Fibroblast of lung (primary cell): Measurements from ENCODE around the gene PHEX. TPM values are rescaled to one million over a fixed set of nuclear protein-coding genes. Genes with fewer than 3 reads are reported as not detected.

Source experiments
- DNase-seq, 2 donors: peaks; one replicate each; pipeline versions ENCODE4 v3.0.0 to v3.0.0-alpha.2; 2010; ENCODE audit warnings: low read depth in 2 of 2
- H2AFZ ChIP-seq: 2 replicates; pipeline ENCODE4 v1.5.1; 2012; ENCODE audit warnings: low read length, control low read depth, inconsistent platforms
- H3K27ac ChIP-seq: 2 replicates; pipeline ENCODE4 v1.5.1; 2011; ENCODE audit warnings: low read length, control low read depth; ENCODE audit not compliant: insufficient read depth
- H3K27me3 ChIP-seq: 2 replicates; pipeline ENCODE4 v1.5.1; 2011; ENCODE audit warnings: mild to moderate bottlenecking, low read length; ENCODE audit not compliant: control insufficient read depth, insufficient read depth
- H3K36me3 ChIP-seq: 2 replicates; pipeline ENCODE4 v1.5.1; 2011; ENCODE audit warnings: low read length; ENCODE audit not compliant: control insufficient read depth, insufficient read depth
- H3K4me1 ChIP-seq: 2 replicates; pipeline ENCODE4 v1.5.1; 2011; ENCODE audit warnings: low read length; ENCODE audit not compliant: control insufficient read depth, insufficient read depth; ENCODE audit errors: extremely low read depth
- H3K4me2 ChIP-seq: 2 replicates; pipeline ENCODE4 v1.5.1; 2011; ENCODE audit warnings: low read length, control low read depth; ENCODE audit not compliant: insufficient read depth; ENCODE audit errors: extremely low read depth
- H3K4me3 ChIP-seq, 4 experiments: fragments of 200-600 bp in 1 of 4; sonication (generic) in 1 of 4; replicated peaks in 1 of 4; 2 replicates each; pipeline ENCODE4 v1.5.1; 2011 to 2016; ENCODE audit warnings: low read length in 4 of 4, low read depth in 3 of 4, mild to moderate bottlenecking in 3 of 4, control low read depth in 2 of 4, inconsistent platforms in 1 of 4, mixed read lengths in 1 of 4; ENCODE audit not compliant: insufficient read depth in 1 of 4; ENCODE audit errors: control extremely low read depth in 1 of 4
- H3K79me2 ChIP-seq: 2 replicates; pipeline ENCODE4 v1.5.1; 2012; ENCODE audit warnings: mild to moderate bottlenecking, low read length, inconsistent platforms; ENCODE audit not compliant: control insufficient read depth, insufficient read depth
- H3K9ac ChIP-seq: 2 replicates; pipeline ENCODE4 v1.5.1; 2011; ENCODE audit warnings: mild to moderate bottlenecking, low read length, control low read depth; ENCODE audit not compliant: insufficient read depth
- H3K9me3 ChIP-seq: 2 replicates; pipeline ENCODE4 v1.5.1; 2012; ENCODE audit warnings: low read depth, low read length; ENCODE audit not compliant: control insufficient read depth, insufficient read depth
- H4K20me1 ChIP-seq: 2 replicates; pipeline ENCODE4 v1.5.1; 2011; ENCODE audit warnings: low read length; ENCODE audit not compliant: control insufficient read depth, insufficient read depth; ENCODE audit errors: extremely low read depth
- CTCF ChIP-seq, 2 donors: IDR thresholded peaks in 1 of 2; conservative IDR thresholded peaks in 1 of 2; 1 replicate in 1 of 2; 2 replicates in 1 of 2; pipeline ENCODE4 v1.5.1; 2011 to 2012; ENCODE audit warnings: low read length in 2 of 2, control low read depth in 1 of 2, inconsistent platforms in 1 of 2, low read depth in 1 of 2, mild to moderate bottlenecking in 1 of 2
- EZH2 ChIP-seq: IDR thresholded peaks from 2 replicates; pipeline ENCODE4 v1.5.1; 2012; ENCODE audit warnings: low read length, control low read depth, mild to moderate bottlenecking; ENCODE audit errors: missing control alignments
- polyA plus RNA-seq, 2 donors: library from polyadenylated mRNA; depleted of rRNA in 1 of 2; stranded (reverse) in 1 of 2; unstranded in 1 of 2; fragments of >200 nt; gene quantifications; 2 replicates each; pipeline ENCODE4 v1.2.1, GENCODE V29; 2011 to 2012; ENCODE audit warnings: missing spikeins in 1 of 2
- total RNA-seq: library from RNA; depleted of rRNA; stranded (reverse); fragments of >200 nt; gene quantifications from 2 replicates; pipeline ENCODE4 v1.2.1, GENCODE V29; 2014

The PHEX gene
- total and polyA plus RNA-seq, 2 donors (not counting 1 experiment from before 2014, with no cell fraction given) = 1.2 to 1.7 TPM

- Histone ChIP-seq H3K4me1 (no peaks in the 10 kb centered on the region), H3K27me3 (no peaks in the 10 kb centered on the region), H2AFZ (no peak overlapping the region), H3K9ac (no peak overlapping the region), H3K4me3 (no peak overlapping the region), H3K27ac (no peak overlapping the region), H4K20me1 (no peaks in the 10 kb centered on the region), H3K36me3 (no peaks in the 10 kb centered on the region), H3K4me2 (no peak overlapping the region), H3K9me3 (no peaks in the 10 kb centered on the region), H3K79me2 (no peaks in the 10 kb centered on the region)
- DNase-seq = peak in 1 of 2 donors; percentile 24
- TF ChIP-seq EZH2 (no peak), CTCF (conservative IDR thresholded peaks at IDR 0.05 in 1 of 2, IDR thresholded peaks at IDR 0.05 in 1 of 2; ENCODE audit: low read depth in 1 of 2, low read length in 2 of 2) (no peak)
Observed at GRCh38 chrX:22124098-22124497, 92.0 kb downstream of the PHEX start.

GRCh38 chrX:22125481-22125880 is 93.4 kb downstream of the PHEX start:
- no peaks in the 10 kb centered on the region for H3K9me3 ChIP-seq
- no peak overlapping the region for H3K4me2 ChIP-seq
- no peak overlapping the region for H3K27ac ChIP-seq
- H3K4me1 ChIP-seq = no peaks in the 10 kb centered on the region
- no peak overlapping the region for H2AFZ ChIP-seq
- no peak overlapping the region for H3K9ac ChIP-seq
- H3K36me3 ChIP-seq = no peaks in the 10 kb centered on the region
- H3K27me3 ChIP-seq = no peaks in the 10 kb centered on the region
- H4K20me1 ChIP-seq = no peaks in the 10 kb centered on the region
- H3K79me2 ChIP-seq = no peaks in the 10 kb centered on the region
- no peak for TF ChIP-seq CTCF (conservative IDR thresholded peaks at IDR 0.05 in 1 of 2, IDR thresholded peaks at IDR 0.05 in 1 of 2; ENCODE audit: low read depth in 1 of 2, low read length in 2 of 2)
- no peak overlapping the region for H3K4me3 ChIP-seq
- no peak for DNase-seq

GRCh38 chrX:22126327-22126726 is 94.2 kb downstream of the PHEX start:
- H3K27ac ChIP-seq = no peak overlapping the region
- no peaks in the 10 kb centered on the region for H3K9me3 ChIP-seq
- no peaks in the 10 kb centered on the region for H3K27me3 ChIP-seq
- H3K4me3 ChIP-seq = no peak overlapping the region
- H3K79me2 ChIP-seq = no peaks in the 10 kb centered on the region
- no peaks in the 10 kb centered on the region for H3K36me3 ChIP-seq
- no peak for TF ChIP-seq CTCF (conservative IDR thresholded peaks at IDR 0.05 in 1 of 2, IDR thresholded peaks at IDR 0.05 in 1 of 2; ENCODE audit: low read depth in 1 of 2, low read length in 2 of 2)
- TF ChIP-seq EZH2 = no peak
- H3K4me1 ChIP-seq = no peaks in the 10 kb centered on the region
- H2AFZ ChIP-seq = no peak overlapping the region
- peak in 1 of 2 donors; percentile 43 for DNase-seq
- H3K9ac ChIP-seq = no peak overlapping the region
- H4K20me1 ChIP-seq = no peaks in the 10 kb centered on the region
- no peak overlapping the region for H3K4me2 ChIP-seq
